WTC11 (cell line): ENCODE results near the gene RLF.

ENCODE experiments used
- TEAD1 ChIP-seq: sonication (generic); formaldehyde crosslinking; IDR thresholded peaks from 2 replicates; pipeline ENCODE4 v1.8.0; 2022; ENCODE audit warnings: mild to moderate bottlenecking, missing genetic modification reagents
- TF ChIP-seq, protein P1 (sequence below): fragments of 200-600 bp; IDR thresholded peaks from 2 replicates; pipeline ENCODE4 v1.8.0; 2022; ENCODE audit warnings: antibody characterized with exemption
- TF ChIP-seq, protein P2 (sequence below): sonication (generic); formaldehyde crosslinking; IDR thresholded peaks from 2 replicates; pipeline ENCODE4 v1.8.1; 2022; ENCODE audit warnings: mild to moderate bottlenecking, moderate library complexity, missing genetic modification reagents

DNA sequence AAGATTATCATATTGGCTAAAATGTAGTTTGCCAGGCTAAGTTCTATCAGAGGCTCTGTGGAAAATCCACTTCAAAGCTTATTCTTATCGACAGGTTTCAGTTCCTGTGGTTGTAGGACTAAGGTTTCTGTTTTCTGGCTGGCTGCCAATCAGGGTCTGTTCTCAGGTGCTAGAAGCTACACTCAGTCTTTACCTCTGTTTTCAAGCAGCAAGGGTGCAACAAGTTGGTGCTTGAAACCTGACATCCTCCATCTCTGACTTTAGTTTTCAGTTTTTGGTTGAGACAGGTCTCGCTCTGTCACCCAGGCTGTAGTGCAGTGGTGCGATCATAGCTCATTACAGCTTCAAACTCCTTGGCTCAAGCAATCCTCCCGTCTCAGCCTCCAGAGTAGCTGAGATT is 71.3 kb downstream of the RLF start:
- TF ChIP-seq, protein P1, sequence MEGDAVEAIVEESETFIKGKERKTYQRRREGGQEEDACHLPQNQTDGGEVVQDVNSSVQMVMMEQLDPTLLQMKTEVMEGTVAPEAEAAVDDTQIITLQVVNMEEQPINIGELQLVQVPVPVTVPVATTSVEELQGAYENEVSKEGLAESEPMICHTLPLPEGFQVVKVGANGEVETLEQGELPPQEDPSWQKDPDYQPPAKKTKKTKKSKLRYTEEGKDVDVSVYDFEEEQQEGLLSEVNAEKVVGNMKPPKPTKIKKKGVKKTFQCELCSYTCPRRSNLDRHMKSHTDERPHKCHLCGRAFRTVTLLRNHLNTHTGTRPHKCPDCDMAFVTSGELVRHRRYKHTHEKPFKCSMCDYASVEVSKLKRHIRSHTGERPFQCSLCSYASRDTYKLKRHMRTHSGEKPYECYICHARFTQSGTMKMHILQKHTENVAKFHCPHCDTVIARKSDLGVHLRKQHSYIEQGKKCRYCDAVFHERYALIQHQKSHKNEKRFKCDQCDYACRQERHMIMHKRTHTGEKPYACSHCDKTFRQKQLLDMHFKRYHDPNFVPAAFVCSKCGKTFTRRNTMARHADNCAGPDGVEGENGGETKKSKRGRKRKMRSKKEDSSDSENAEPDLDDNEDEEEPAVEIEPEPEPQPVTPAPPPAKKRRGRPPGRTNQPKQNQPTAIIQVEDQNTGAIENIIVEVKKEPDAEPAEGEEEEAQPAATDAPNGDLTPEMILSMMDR: no peak
- TF ChIP-seq, protein P2, sequence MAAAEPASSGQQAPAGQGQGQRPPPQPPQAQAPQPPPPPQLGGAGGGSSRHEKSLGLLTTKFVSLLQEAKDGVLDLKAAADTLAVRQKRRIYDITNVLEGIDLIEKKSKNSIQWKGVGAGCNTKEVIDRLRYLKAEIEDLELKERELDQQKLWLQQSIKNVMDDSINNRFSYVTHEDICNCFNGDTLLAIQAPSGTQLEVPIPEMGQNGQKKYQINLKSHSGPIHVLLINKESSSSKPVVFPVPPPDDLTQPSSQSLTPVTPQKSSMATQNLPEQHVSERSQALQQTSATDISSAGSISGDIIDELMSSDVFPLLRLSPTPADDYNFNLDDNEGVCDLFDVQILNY: no peak
- no peak for TF ChIP-seq TEAD1 (CRISPR knock-in tag)
